ENCODE data around the gene LRRC2. TPM values are rescaled to one million over a fixed set of nuclear protein-coding genes. Genes with fewer than 3 reads are reported as not detected.

LRRC2 gene
- total and polyA plus RNA-seq, 4 experiments from 2014 or later: 0.09 to 1.0 (median 0.50) TPM; not detected in 1

DNA sequence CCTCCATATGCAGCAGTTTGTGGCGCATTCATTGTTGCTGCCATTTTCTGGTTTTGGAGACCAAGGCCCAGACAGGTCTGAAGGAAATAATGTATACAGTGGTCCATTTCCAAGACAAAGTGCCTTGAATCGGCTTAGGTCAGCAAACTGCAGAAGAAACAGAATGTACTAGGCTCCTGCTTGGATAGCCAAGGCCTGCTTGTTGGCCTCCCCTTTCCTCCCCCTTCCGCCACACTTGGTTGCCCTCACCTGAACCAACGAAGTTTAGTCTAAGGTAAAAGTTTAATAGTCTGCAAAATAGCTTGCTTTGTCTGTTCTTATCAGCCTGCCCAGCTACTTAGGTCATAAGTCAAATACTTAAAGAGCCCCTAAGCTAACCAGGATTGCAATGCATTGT lies 80.3 kb downstream of the LRRC2 start:
- intact Hi-C loops (cut with micrococcal nuclease): no loop called here
- Mint-ChIP-seq H3K4me3 (no peak overlapping the region), H3K27ac (no peak overlapping the region), H3K27me3 (no peaks in the 10 kb centered on the region), H3K36me3 (no peaks in the 10 kb centered on the region), H3K9me3 (no peaks in the 10 kb centered on the region), H3K4me1 (peaks cover 5 to 17% (median 13%) of the 10 kb centered on the region in 4 donors)
- Histone ChIP-seq H3K27me3 (ENCODE audit: insufficient read depth, low read length) (no peaks in the 10 kb centered on the region), H3K4me3 (ENCODE audit: low read length in 2 of 2) (no peak overlapping the region), H3K4me1 (ENCODE audit: insufficient read depth, low read length) (peaks cover 18% of the 10 kb centered on the region), H3K9me3 (ENCODE audit: control insufficient read depth in 1 of 2, low read length in 2 of 2) (no peaks in the 10 kb centered on the region), H3K27ac (ENCODE audit: low read depth, low read length) (no peak overlapping the region), H3K36me3 (ENCODE audit: insufficient read depth, low read length) (no peaks in the 10 kb centered on the region)
- CTCF ChIA-PET (ENCODE audit: partially characterized antibody): interaction anchor here (1.3 to 12.2 kb wide), 3 partner anchors 74 to 145 kb away, joined by 3 to 331 read pairs (median 262); no protein-coding TSS in a partner anchor
- POLR2A ChIA-PET (ENCODE audit: partially characterized antibody): no interaction called here
- DNase-seq: no peak

DNA sequence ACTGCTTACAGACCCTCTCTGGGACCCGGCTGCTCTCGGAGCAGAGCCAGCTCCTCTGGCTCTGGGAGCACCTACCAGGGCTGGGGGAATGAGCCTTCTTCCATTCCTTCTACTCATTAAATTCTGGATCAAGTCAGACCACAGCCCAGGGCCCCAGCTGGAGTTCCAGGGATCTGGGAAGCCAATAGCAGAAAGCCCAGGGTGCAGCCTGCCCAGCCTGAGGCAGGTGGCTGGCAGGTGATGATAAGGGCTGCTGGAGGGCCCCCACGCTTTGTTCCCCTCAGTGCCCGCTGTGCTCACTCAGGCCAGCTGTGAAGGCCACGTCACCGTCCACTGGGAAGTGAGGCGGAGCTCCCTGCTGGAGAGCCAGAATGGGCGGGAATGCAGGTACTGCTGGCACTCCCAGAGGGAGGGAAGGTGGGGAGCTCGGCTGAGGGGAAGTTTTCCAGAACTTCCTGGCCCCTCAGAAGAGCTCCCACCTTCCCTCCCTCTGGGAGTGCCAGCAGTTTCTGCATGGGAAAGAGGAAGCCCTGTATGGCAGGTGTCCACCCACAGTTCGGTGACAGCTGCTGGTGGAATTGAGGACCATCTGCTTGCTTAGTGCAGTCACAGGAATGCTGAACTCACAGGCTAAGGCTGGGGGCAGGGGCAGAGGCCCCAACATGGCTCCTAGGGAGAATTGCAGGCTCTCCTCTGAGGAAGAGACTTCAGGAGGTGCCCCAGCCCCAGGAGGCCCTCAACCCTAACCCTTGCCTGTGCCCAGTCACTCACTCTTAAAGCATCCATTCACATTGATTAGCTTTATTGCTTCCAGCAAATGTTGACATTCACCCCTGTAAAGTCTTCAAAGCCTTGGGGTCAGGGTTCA lies 81.0 kb downstream of the LRRC2 start:
- no peak overlapping the region for H3K27ac ChIP-seq (ENCODE audit: low read depth, low read length)
- Mint-ChIP-seq H3K27me3 (peaks cover 0 to 5% of the 10 kb centered on the region in 2 donors), H3K36me3 (no peaks in the 10 kb centered on the region), H3K9me3 (no peaks in the 10 kb centered on the region), H3K4me3 (no peak overlapping the region), H3K4me1 (peaks cover 5 to 17% (median 13%) of the 10 kb centered on the region in 4 donors), H3K27ac (no peak overlapping the region)
- DNase-seq: no peak
- ChIA-PET CTCF (ENCODE audit: partially characterized antibody) (interaction anchor here (1.3 to 12.2 kb wide), 4 partner anchors 9 to 146 kb away, joined by 3 to 331 read pairs (median 134); no protein-coding TSS in a partner anchor), POLR2A (ENCODE audit: partially characterized antibody) (no interaction called here)
- H3K9me3 ChIP-seq (ENCODE audit: control insufficient read depth in 1 of 2, low read length in 2 of 2): no peaks in the 10 kb centered on the region
- intact Hi-C loops (cut with micrococcal nuclease): no loop called here
- H3K4me3 ChIP-seq (ENCODE audit: low read length in 2 of 2): no peak overlapping the region
- peaks cover 14% of the 10 kb centered on the region for H3K4me1 ChIP-seq (ENCODE audit: insufficient read depth, low read length)
- H3K27me3 ChIP-seq (ENCODE audit: insufficient read depth, low read length): no peaks in the 10 kb centered on the region
- no peaks in the 10 kb centered on the region for H3K36me3 ChIP-seq (ENCODE audit: insufficient read depth, low read length)

DNA sequence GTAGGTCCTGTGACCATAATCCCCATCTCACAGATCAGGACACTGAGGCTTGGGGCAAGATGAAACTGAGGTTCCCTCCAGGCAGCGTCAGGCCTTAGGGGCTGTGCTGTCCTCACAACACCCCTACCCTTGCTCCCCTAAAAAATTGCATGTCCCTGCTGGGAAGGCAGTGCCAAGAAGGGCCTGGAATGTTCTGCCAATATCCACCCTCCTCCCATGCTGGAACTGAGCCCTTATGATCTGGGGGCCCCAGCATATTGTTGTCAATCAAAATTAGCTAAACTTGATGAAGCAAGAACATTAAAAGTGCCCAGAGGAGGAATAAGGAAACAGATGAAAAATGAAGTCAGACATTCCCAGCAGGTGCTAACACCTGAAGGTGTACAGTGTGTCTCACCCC lies 81.7 kb downstream of the LRRC2 start:
- Histone ChIP-seq H3K27me3 (ENCODE audit: insufficient read depth, low read length) (no peaks in the 10 kb centered on the region), H3K36me3 (ENCODE audit: insufficient read depth, low read length) (no peaks in the 10 kb centered on the region), H3K4me3 (ENCODE audit: low read length in 2 of 2) (no peak overlapping the region), H3K4me1 (ENCODE audit: insufficient read depth, low read length) (peaks cover 7% of the 10 kb centered on the region), H3K9me3 (ENCODE audit: control insufficient read depth in 1 of 2, low read length in 2 of 2) (no peaks in the 10 kb centered on the region), H3K27ac (ENCODE audit: low read depth, low read length) (no peak overlapping the region)
- POLR2A ChIA-PET (ENCODE audit: partially characterized antibody): no interaction called here
- Mint-ChIP-seq H3K27ac (no peak overlapping the region), H3K4me1 (peaks cover 5 to 10% (median 8%) of the 10 kb centered on the region in 4 donors), H3K4me3 (no peak overlapping the region), H3K36me3 (no peaks in the 10 kb centered on the region), H3K27me3 (peaks cover 2 to 8% of the 10 kb centered on the region in 2 donors), H3K9me3 (no peaks in the 10 kb centered on the region)
- DNase-seq: no peak
- intact Hi-C loops (cut with micrococcal nuclease): no loop called here
- CTCF ChIA-PET (ENCODE audit: partially characterized antibody): interaction anchor here (0.5 to 12.2 kb wide), 4 partner anchors 9 to 154 kb away, joined by 4 to 331 read pairs (median 134); no protein-coding TSS in a partner anchor

DNA sequence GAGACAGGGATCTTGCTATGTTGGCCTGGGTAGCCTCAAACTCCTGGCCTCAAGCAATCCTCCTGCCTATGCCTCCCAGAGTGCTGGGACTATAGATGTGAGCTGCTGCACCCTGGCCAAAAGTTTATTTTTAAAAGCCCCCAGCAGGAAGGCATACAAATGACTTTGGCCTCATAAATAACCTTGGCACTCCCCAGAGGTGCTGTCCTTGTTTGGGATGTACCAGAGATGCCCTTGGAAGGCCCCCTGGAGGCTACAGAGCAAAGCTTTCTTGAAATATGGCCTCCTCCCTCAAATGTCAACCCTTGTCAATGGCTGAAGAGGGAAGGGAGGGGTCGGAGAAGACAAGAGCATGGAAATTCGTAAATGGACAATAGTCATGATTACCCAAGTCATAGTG lies 82.3 kb downstream of the LRRC2 start:
- no peak overlapping the region for H3K27ac ChIP-seq (ENCODE audit: low read depth, low read length)
- no peak for DNase-seq
- ChIA-PET CTCF (ENCODE audit: partially characterized antibody) (interaction anchor here (0.5 to 12.2 kb wide), 4 partner anchors 8 to 155 kb away, joined by 4 to 331 read pairs (median 134); no protein-coding TSS in a partner anchor), POLR2A (ENCODE audit: partially characterized antibody) (no interaction called here)
- Mint-ChIP-seq H3K27me3 (peaks cover 7 to 8% of the 10 kb centered on the region in 2 donors), H3K27ac (peak overlapping the region in 1 of 7 donors; percentile 17), H3K9me3 (no peaks in the 10 kb centered on the region), H3K4me1 (peaks cover 2 to 4% (median 4%) of the 10 kb centered on the region in 4 donors), H3K36me3 (no peaks in the 10 kb centered on the region), H3K4me3 (no peak overlapping the region)
- peaks cover 1% of the 10 kb centered on the region for H3K4me1 ChIP-seq (ENCODE audit: insufficient read depth, low read length)
- no peaks in the 10 kb centered on the region for H3K36me3 ChIP-seq (ENCODE audit: insufficient read depth, low read length)
- H3K9me3 ChIP-seq (ENCODE audit: control insufficient read depth in 1 of 2, low read length in 2 of 2): no peaks in the 10 kb centered on the region
- no peak overlapping the region for H3K4me3 ChIP-seq (ENCODE audit: low read length in 2 of 2)
- intact Hi-C loops (cut with micrococcal nuclease): no loop called here
- H3K27me3 ChIP-seq (ENCODE audit: insufficient read depth, low read length): no peaks in the 10 kb centered on the region

DNA sequence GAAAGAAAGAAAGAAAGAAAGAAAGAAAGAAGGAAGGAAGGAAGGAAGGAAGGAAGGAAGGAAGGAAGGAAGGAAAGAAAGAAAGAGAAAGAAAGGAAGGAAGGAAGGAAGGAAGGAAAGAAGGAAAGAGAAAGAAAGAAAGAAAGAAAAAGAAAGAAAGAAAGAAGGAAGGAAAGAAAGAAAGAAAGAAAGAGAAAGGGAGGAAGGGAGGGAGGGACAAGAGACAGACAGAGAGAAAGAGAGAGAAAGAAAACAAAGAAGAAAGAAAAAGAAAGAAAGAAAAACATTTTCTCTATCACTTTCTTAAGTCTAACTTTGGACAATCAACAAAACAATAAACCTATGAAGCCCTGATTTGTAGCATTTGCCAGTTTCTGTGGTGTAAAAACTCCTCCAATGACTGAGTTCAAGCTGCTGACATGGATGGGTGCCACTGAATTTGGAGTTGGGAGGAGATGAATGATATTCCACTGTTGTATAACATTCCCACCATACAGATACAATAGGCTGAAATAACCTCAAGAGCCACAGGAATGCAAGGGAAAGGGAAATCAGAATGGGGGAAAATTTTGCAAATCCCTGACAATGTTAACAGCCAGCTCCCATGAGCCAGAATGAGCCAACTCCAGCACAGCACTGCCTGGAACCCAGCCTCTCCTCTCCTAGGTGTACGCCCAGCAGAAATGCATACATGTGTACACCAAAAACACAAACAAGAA lies 83.3 kb downstream of the LRRC2 start:
- Histone ChIP-seq H3K4me1 (ENCODE audit: insufficient read depth, low read length) (no peaks in the 10 kb centered on the region), H3K9me3 (ENCODE audit: control insufficient read depth in 1 of 2, low read length in 2 of 2) (no peaks in the 10 kb centered on the region), H3K27me3 (ENCODE audit: insufficient read depth, low read length) (no peaks in the 10 kb centered on the region), H3K4me3 (ENCODE audit: low read length in 2 of 2) (no peak overlapping the region), H3K27ac (ENCODE audit: low read depth, low read length) (no peak overlapping the region), H3K36me3 (ENCODE audit: insufficient read depth, low read length) (no peaks in the 10 kb centered on the region)
- H3K36me3 Mint-ChIP-seq: no peaks in the 10 kb centered on the region
- POLR2A ChIA-PET (ENCODE audit: partially characterized antibody): interaction anchor here (0.6 kb wide), 1 partner anchor 15 kb away, joined by 3 read pairs; no protein-coding TSS in a partner anchor
- H3K27me3 Mint-ChIP-seq: peaks cover 13% of the 10 kb centered on the region in 2 donors
- DNase-seq: no peak
- H3K27ac Mint-ChIP-seq: no peak overlapping the region
- H3K9me3 Mint-ChIP-seq: no peaks in the 10 kb centered on the region
- H3K4me1 Mint-ChIP-seq: no peaks in the 10 kb centered on the region
- CTCF ChIA-PET (ENCODE audit: partially characterized antibody): interaction anchor here (10.7 to 12.2 kb wide), 2 partner anchors 77 to 148 kb away, joined by 262 to 331 read pairs; no protein-coding TSS in a partner anchor
- H3K4me3 Mint-ChIP-seq: no peak overlapping the region
- intact Hi-C loops (cut with micrococcal nuclease): no loop called here

DNA sequence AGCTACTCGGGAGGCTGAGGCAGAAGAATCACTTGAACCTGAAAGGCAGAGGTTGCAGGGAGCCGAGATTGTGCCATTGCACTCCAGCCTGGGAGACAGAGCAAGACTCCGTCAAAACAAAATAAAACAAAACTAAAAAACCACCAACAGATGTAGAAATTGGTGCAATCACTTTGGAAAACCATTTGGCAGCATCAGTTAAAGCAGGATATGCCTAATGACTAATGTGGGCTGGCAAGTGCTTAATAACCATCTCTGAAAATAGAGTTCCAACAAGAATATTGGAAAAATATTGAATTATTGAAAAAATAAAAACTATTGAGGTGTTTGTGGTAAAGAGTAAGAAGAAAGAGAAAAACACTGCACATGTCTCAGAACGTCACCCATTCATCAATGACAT lies 84.5 kb downstream of the LRRC2 start:
- DNase-seq: no peak
- H3K4me1 Mint-ChIP-seq: no peaks in the 10 kb centered on the region
- no peak overlapping the region for H3K27ac ChIP-seq (ENCODE audit: low read depth, low read length)
- H3K4me3 Mint-ChIP-seq: no peak overlapping the region
- peaks cover 13 to 20% of the 10 kb centered on the region in 2 donors for H3K27me3 Mint-ChIP-seq
- ChIA-PET POLR2A (ENCODE audit: partially characterized antibody) (no interaction called here), CTCF (ENCODE audit: partially characterized antibody) (interaction anchor here (0.9 kb wide), 1 partner anchor 148 kb away, joined by 3 read pairs; no protein-coding TSS in a partner anchor)
- no peak overlapping the region for H3K27ac Mint-ChIP-seq
- H3K27me3 ChIP-seq (ENCODE audit: insufficient read depth, low read length): no peaks in the 10 kb centered on the region
- no peaks in the 10 kb centered on the region for H3K36me3 Mint-ChIP-seq
- no peaks in the 10 kb centered on the region for H3K36me3 ChIP-seq (ENCODE audit: insufficient read depth, low read length)
- no peaks in the 10 kb centered on the region for H3K9me3 Mint-ChIP-seq
- no peaks in the 10 kb centered on the region for H3K4me1 ChIP-seq (ENCODE audit: insufficient read depth, low read length)
- no peak overlapping the region for H3K4me3 ChIP-seq (ENCODE audit: low read length in 2 of 2)
- no peaks in the 10 kb centered on the region for H3K9me3 ChIP-seq (ENCODE audit: control insufficient read depth in 1 of 2, low read length in 2 of 2)
- intact Hi-C loops (cut with micrococcal nuclease): no loop called here

Data from CD4-positive, alpha-beta memory T cell (primary cell).